Prostate gland (tissue), 2 donors: Measurements from ENCODE around the gene RBAK. TPM values are rescaled to one million over a fixed set of nuclear protein-coding genes. Genes with fewer than 3 reads are reported as not detected.

ENCODE experiments used
- DNase-seq: peaks from one replicate; pipeline ENCODE4 v3.0.0-alpha.2; 2019; ENCODE audit warnings: low spot score
- H3K27ac ChIP-seq, 2 donors: fragments of 200-600 bp; sonication (generic); 2 replicates each; pipeline ENCODE4 v1.5.1; 2017 to 2019
- H3K27me3 ChIP-seq: fragments of 200-600 bp; sonication (generic); replicated peaks from 2 replicates; pipeline ENCODE4 v1.5.1; 2019; ENCODE audit not compliant: insufficient read depth
- H3K36me3 ChIP-seq, 2 donors: fragments of 200-600 bp; sonication (generic); 1 replicate in 1 of 2; 2 replicates in 1 of 2; pipeline versions ENCODE4 v1.5.1 to v1.8.1; 2017 to 2019
- H3K4me1 ChIP-seq: fragments of 200-600 bp; sonication (generic); replicated peaks from 2 replicates; pipeline ENCODE4 v1.5.1; 2019
- H3K4me3 ChIP-seq, 2 donors: fragments of 200-600 bp; sonication (generic); 2 replicates each; pipeline ENCODE4 v1.5.1; 2017 to 2019
- H3K9me3 ChIP-seq: fragments of 200-600 bp; sonication (generic); 2 replicates; pipeline ENCODE4 v1.5.1; 2017
- POLR2A ChIP-seq: fragments of 450-650 bp; IDR thresholded peaks from one replicate; pipeline ENCODE4 v1.6.1; 2016; ENCODE audit warnings: antibody characterized with exemption, mild to moderate bottlenecking
- POLR2AphosphoS5 ChIP-seq: sonication (generic); formaldehyde crosslinking; IDR thresholded peaks from one replicate; pipeline ENCODE4 v1.6.1; 2017; ENCODE audit warnings: antibody characterized with exemption
- WGBS: methylation state at CpG from one replicate; pipeline ENCODE4 v1.1.5; 2018; 5-methylcytosine and 5-hydroxymethylcytosine counted together
- intact Hi-C: fragments of 100-400 bp; cut with DNase I; formaldehyde crosslinking; loops from one replicate; pipeline ENCODE4 v1.14.2; 2022
- small RNA-seq, 2 donors: library from RNA; depleted of rRNA; stranded (forward); fragments of <200 nt; gene quantifications; one replicate each; pipeline ENCODE3, GENCODE V24; 2016
- total RNA-seq, 2 donors: library from RNA; depleted of rRNA; stranded (reverse); fragments of >200 nt; gene quantifications; one replicate each; pipeline ENCODE4 v1.1.0, GENCODE V29; 2016
- TF ChIP-seq, protein P1 (sequence below), 4 experiments: fragments of 200-600 bp in 2 of 4; fragments of 450-650 bp in 2 of 4; sonication (generic) in 2 of 4; IDR thresholded peaks; 1 replicate in 3 of 4; 2 replicates in 1 of 4; pipeline ENCODE4 v1.5.1; 2016 to 2019; ENCODE audit warnings: antibody characterized with exemption in 4 of 4, mild to moderate bottlenecking in 2 of 4, moderate library complexity in 2 of 4

RBAK gene
- total RNA-seq, 2 donors from 2014 or later, result 10.6 to 11.7 TPM

DNA sequence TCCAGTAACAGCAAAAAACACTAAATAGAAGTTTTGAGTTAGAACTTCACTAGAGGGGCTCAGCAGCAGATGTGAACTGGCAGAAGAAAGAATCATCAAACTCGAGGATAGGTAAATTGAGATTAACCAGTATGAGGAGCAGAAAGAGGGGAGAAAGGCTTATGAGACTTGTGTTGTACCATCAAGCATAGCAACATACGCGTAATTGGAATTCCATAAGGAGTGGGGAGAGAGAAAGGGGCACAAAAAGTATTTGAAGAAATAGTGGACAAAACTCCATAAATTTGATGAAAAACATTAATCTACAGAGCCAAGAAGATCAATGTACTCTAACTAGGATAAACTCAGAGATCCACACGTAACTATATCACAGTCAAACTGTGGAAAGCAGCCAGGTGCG is 48.3 kb downstream of the RBAK start:
- H3K36me3 ChIP-seq, result no peaks in the 10 kb centered on the region
- H3K27me3 ChIP-seq, result no peaks in the 10 kb centered on the region
- no peak overlapping the region for H3K27ac ChIP-seq
- TF ChIP-seq POLR2A (no peak), POLR2AphosphoS5 (no peak)
- TF ChIP-seq, protein P1, sequence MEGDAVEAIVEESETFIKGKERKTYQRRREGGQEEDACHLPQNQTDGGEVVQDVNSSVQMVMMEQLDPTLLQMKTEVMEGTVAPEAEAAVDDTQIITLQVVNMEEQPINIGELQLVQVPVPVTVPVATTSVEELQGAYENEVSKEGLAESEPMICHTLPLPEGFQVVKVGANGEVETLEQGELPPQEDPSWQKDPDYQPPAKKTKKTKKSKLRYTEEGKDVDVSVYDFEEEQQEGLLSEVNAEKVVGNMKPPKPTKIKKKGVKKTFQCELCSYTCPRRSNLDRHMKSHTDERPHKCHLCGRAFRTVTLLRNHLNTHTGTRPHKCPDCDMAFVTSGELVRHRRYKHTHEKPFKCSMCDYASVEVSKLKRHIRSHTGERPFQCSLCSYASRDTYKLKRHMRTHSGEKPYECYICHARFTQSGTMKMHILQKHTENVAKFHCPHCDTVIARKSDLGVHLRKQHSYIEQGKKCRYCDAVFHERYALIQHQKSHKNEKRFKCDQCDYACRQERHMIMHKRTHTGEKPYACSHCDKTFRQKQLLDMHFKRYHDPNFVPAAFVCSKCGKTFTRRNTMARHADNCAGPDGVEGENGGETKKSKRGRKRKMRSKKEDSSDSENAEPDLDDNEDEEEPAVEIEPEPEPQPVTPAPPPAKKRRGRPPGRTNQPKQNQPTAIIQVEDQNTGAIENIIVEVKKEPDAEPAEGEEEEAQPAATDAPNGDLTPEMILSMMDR (IDR thresholded peaks at IDR 0.05), result no peak
- intact Hi-C loops, result no loop called here
- H3K4me1 ChIP-seq, result no peaks in the 10 kb centered on the region
- 71% methylated on average over 5 of the region's 5 CpGs for WGBS
- DNase-seq, result no peak
- H3K9me3 ChIP-seq, result no peaks in the 10 kb centered on the region
- H3K4me3 ChIP-seq, result no peak overlapping the region

DNA sequence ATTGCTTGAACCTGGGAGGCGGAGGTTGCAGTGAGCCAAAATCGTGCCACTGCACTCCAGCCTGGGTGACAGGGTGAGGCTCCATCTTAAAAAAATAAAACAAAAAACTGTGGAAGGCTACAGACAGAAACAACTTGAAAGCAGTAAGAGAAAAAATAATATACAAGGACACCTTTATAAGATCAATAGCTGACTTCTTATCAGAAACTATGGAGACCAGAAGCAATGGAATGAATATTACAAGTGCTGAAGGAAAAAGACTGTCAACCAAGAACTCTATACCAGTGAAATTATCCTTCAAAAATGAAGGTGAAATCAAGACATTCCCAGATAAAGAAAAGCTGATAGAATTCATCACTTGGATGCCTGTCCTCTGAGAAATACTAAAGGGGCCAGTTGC is 49.0 kb downstream of the RBAK start:
- 93% methylated on average over 2 of the region's 2 CpGs for WGBS
- intact Hi-C loops, result no loop called here
- no peak for DNase-seq
- no peak for TF ChIP-seq POLR2AphosphoS5
- TF ChIP-seq, protein P1 (IDR thresholded peaks at IDR 0.05), result no peak
- no peak for TF ChIP-seq POLR2A
- no peaks in the 10 kb centered on the region for H3K36me3 ChIP-seq
- no peaks in the 10 kb centered on the region for H3K27me3 ChIP-seq
- no peaks in the 10 kb centered on the region for H3K9me3 ChIP-seq
- no peaks in the 10 kb centered on the region for H3K4me1 ChIP-seq
- H3K4me3 ChIP-seq, result no peak overlapping the region
- no peak overlapping the region for H3K27ac ChIP-seq

DNA sequence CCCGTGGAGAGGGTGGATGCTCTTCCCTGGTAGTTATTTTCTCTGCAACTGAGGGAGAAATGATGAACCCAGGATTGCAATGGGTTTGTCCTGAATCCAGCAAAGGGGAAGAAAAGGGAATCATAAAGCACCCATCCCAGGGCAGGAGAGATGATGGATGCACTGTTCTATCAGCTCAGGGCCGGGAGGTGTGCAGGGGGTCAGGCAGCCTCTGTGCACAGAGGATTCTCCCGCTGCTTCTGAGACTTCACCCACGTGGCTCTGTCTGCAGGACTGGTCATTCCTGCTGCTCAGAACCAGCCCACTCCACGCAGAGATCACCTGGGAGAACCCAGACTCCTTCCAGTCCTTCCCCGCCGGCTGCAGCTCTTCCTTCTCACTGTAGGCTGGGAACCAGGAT is 70.7 kb downstream of the RBAK start:
- Histone ChIP-seq H3K36me3 (no peaks in the 10 kb centered on the region), H3K27ac (no peak overlapping the region), H3K4me3 (no peak overlapping the region), H3K27me3 (no peaks in the 10 kb centered on the region), H3K4me1 (no peaks in the 10 kb centered on the region), H3K9me3 (no peaks in the 10 kb centered on the region)
- intact Hi-C loops, result no loop called here
- WGBS, result 61% methylated on average over 7 of the region's 7 CpGs
- no peak for DNase-seq
- TF ChIP-seq, protein P1 (IDR thresholded peaks at IDR 0.05), result no peak
- TF ChIP-seq POLR2AphosphoS5 (no peak), POLR2A (no peak)

DNA sequence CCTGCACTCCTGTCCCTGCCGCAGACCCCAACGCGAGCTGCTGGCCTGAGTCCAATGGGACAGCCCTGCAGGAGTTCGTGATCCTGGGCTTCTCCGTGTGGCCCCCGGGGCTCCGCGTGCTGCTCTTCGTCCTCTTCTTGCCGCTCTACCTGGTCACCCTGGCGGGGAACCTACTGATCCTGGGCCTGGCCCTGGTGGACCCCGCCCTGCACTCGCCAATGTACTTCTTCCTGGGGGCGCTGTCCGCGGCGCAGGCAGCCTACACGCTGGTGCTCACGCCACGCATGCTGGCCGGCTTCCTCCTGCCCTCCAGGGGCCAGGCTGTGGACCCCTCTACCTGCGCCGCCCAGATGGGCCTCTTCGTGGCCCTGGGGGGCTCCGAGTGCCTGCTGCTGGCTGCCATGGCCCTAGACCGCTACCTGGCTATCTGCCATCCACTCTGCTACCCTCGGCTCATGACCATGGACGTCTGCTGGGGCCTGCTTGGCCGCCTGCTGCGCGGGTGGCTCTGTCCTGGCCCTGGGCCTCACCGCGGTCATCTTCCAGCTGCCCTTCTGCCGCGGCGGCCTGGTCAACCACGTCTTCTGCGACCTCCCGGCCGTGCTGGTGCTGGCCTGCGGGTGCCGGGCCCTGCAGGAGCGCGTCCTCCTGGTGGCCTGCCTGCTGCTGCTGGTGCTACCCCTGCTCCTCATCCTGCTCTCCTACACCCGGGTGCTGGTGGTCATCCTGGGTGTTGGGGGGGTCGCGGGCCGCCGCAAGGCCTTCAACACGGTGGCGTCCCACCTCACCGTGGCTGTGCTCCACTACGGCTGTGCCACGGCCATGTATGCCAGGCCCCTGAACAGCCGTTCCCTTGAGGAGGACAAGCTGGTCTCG is 71.7 kb downstream of the RBAK start:
- H3K4me3 ChIP-seq, result no peak overlapping the region
- H3K27ac ChIP-seq, result no peak overlapping the region
- intact Hi-C loops, result no loop called here
- H3K9me3 ChIP-seq, result no peaks in the 10 kb centered on the region
- DNase-seq, result no peak
- 89% methylated on average over 55 of the region's 56 CpGs for WGBS
- TF ChIP-seq POLR2A, result no peak
- TF ChIP-seq, protein P1 (IDR thresholded peaks at IDR 0.05), result no peak
- TF ChIP-seq POLR2AphosphoS5, result no peak
- no peaks in the 10 kb centered on the region for H3K4me1 ChIP-seq
- no peaks in the 10 kb centered on the region for H3K36me3 ChIP-seq
- no peaks in the 10 kb centered on the region for H3K27me3 ChIP-seq

Small RNA genes lying within 50 kb of the gene (small RNA-seq; reads per million reads assigned to genes)
- 0 reads per million in 2 donors for gene AC092032.1

Other genes with a start within 250 kb of the RBAK start
- gene PAPOLB, start 183.8 kb upstream of the RBAK start, total RNA-seq, result 1 to 10 TPM in 1 of 2 donors, not detected in 1; 4.7 TPM
- gene RADIL, start 162.1 kb upstream of the RBAK start, total RNA-seq, result 10 to 100 TPM in 1 of 2 donors, 1 to 10 TPM in 1; 1.8 to 12.0 TPM
- 10 to 100 TPM in 1 of 2 donors, not detected in 1; 14.7 TPM for gene MMD2, start 86.7 kb upstream of the RBAK start, total RNA-seq
- gene WIPI2, start 144.4 kb downstream of the RBAK start, total RNA-seq, result 10 to 100 TPM; 68.3 to 91.4 TPM
- 10 to 100 TPM; 11.6 to 13.5 TPM for gene SLC29A4, start 237.1 kb downstream of the RBAK start, total RNA-seq